GM21723 (cell line): Measurements from ENCODE around the gene SENP1.
"Not testable (repeated sequence)": the region's sequence is repeated elsewhere in the genome, so short reads cannot be mapped to it uniquely, and the experiment has no call there.

Experiments used
- ATAC-seq: cut with Tn5 transposase; IDR thresholded peaks from one replicate; pipeline ENCODE4 v1.9.1; 2021; ENCODE audit warnings: mild to moderate bottlenecking, moderate library complexity; ENCODE audit not compliant: unreplicated experiment

SENP1 gene

GRCh38 chr12:48105867-48106680 is at the start of gene SENP1:
Gene SENP1, minus strand, starts transcription at chr12:48106079. Its CDS starts 4,607 bp downstream, at chr12:48101472.
- peak; percentile 71 for ATAC-seq

GRCh38 chr12:48151103-48151771 is 45.4 kb upstream of the SENP1 start:
- ATAC-seq = no peak

- no peak for ATAC-seq
Observed at GRCh38 chr12:48145981-48146380, 40.1 kb upstream of the SENP1 start.

GRCh38 chr12:48143898-48144297 is 38.0 kb upstream of the SENP1 start:
- no peak for ATAC-seq

GRCh38 chr12:48142818-48143674 is 37.2 kb upstream of the SENP1 start:
- ATAC-seq = no peak

GRCh38 chr12:48135027-48135426 is 29.1 kb upstream of the SENP1 start:
- ATAC-seq = no peak

GRCh38 chr12:48132826-48133225 is 26.9 kb upstream of the SENP1 start:
- ATAC-seq = no peak

GRCh38 chr12:48131517-48131916 is 25.6 kb upstream of the SENP1 start:
- ATAC-seq = no peak

GRCh38 chr12:48129376-48129775 is 23.5 kb upstream of the SENP1 start:
- ATAC-seq = no peak

GRCh38 chr12:48128800-48129199 is 22.9 kb upstream of the SENP1 start:
- no peak for ATAC-seq

- no peak for ATAC-seq
Observed at GRCh38 chr12:48126953-48127630, 21.2 kb upstream of the SENP1 start.

GRCh38 chr12:48125985-48126384 is 20.1 kb upstream of the SENP1 start:
- ATAC-seq = no peak

GRCh38 chr12:48125542-48125941 is 19.7 kb upstream of the SENP1 start:
- not testable (repeated sequence) for ATAC-seq

GRCh38 chr12:48123169-48123568 is 17.3 kb upstream of the SENP1 start:
- ATAC-seq = no peak

- no peak for ATAC-seq
Observed at GRCh38 chr12:48122065-48122834, 16.4 kb upstream of the SENP1 start.

GRCh38 chr12:48121522-48121921 is 15.6 kb upstream of the SENP1 start:
- ATAC-seq = no peak

GRCh38 chr12:48119834-48120195 is 13.9 kb upstream of the SENP1 start:
- ATAC-seq = peak; percentile 11

GRCh38 chr12:48119078-48119833 is 13.4 kb upstream of the SENP1 start, which contains the start of gene PFKM:
Gene PFKM, plus strand, starts transcription at chr12:48119364. Its CDS starts 3,411 bp downstream, at chr12:48122775.
- ATAC-seq = peak; percentile 99

- ATAC-seq = no peak
Observed at GRCh38 chr12:48118284-48118871, 12.5 kb upstream of the SENP1 start.
